MCF 10A (cell line): ENCODE measurements around the gene SCAANT1. TPM values are rescaled to one million over a fixed set of nuclear protein-coding genes. Genes with fewer than 3 reads are reported as not detected.

Source experiments
- BruUV-seq: library from RNA; stranded (reverse); fragments of 400-500 nt; replicated peaks from 2 replicates; lab custom pipeline; 2021; lab: Mats Ljungman, UMichigan
- CTCF ChIA-PET: fragments of 300-600 bp; sonication (Branson Sonifier 250); formaldehyde crosslinking; extraction: SDS; loops from one replicate; lab custom pipeline; 2021; ENCODE audit warnings: antibody characterized with exemption, inconsistent platforms; lab: Yijun Ruan, JAX
- POLR2A ChIA-PET: fragments of 300-600, 350-650 bp; sonication (Branson Sonifier 250); formaldehyde crosslinking; extraction: SDS; loops from one replicate; lab custom pipeline; 2020; ENCODE audit warnings: antibody characterized with exemption, inconsistent platforms; lab: Yijun Ruan, JAX
- DNase-seq: peaks from one replicate; pipeline ENCODE4 v3.0.0-alpha.2; 2018; ENCODE audit not compliant: unreplicated experiment
- H3K27ac Mint-ChIP-seq: one replicate; pipeline ENCODE4 v1.8.0; 2022; ENCODE audit warnings: mild to moderate bottlenecking, low read depth, mixed read lengths; ENCODE audit not compliant: unreplicated experiment
- H3K27me3 Mint-ChIP-seq: one replicate; pipeline ENCODE4 v1.8.0; 2022; ENCODE audit warnings: mixed read lengths; ENCODE audit not compliant: insufficient read depth, unreplicated experiment
- H3K36me3 Mint-ChIP-seq: one replicate; pipeline ENCODE4 v1.8.0; 2022; ENCODE audit warnings: mild to moderate bottlenecking, moderate library complexity, mixed read lengths; ENCODE audit not compliant: insufficient read depth, unreplicated experiment
- H3K4me1 Mint-ChIP-seq: one replicate; pipeline ENCODE4 v1.8.0; 2022; ENCODE audit warnings: mixed read lengths; ENCODE audit not compliant: insufficient read depth, unreplicated experiment
- H3K4me3 Mint-ChIP-seq: one replicate; pipeline ENCODE4 v1.8.0; 2022; ENCODE audit warnings: mild to moderate bottlenecking, moderate library complexity, mixed read lengths; ENCODE audit not compliant: unreplicated experiment
- H3K9me3 Mint-ChIP-seq: one replicate; pipeline ENCODE4 v1.8.0; 2022; ENCODE audit warnings: mixed read lengths; ENCODE audit not compliant: unreplicated experiment
- CTCF ChIP-seq: fragments of 200-600 bp; IDR thresholded peaks from one replicate; pipeline ENCODE4 v1.8.0; 2022; ENCODE audit warnings: antibody characterized with exemption, mild to moderate bottlenecking; ENCODE audit not compliant: unreplicated experiment
- intact Hi-C: fragments of 100-400 bp; cut with micrococcal nuclease; formaldehyde crosslinking; loops from 2 replicates; pipeline ENCODE4 v1.14.1; 2022
- total RNA-seq: library from RNA; stranded (reverse); gene quantifications from 2 replicates; pipeline ENCODE4 v1.2.3, GENCODE V29; 2022

The SCAANT1 gene
- total RNA-seq, 1 experiment from 2014 or later: not detected

- Mint-ChIP-seq H3K27ac (no peak overlapping the region), H3K36me3 (peaks cover 19% of the 10 kb centered on the region), H3K4me3 (no peak overlapping the region), H3K27me3 (no peaks in the 10 kb centered on the region), H3K4me1 (peaks cover 6% of the 10 kb centered on the region), H3K9me3 (no peaks in the 10 kb centered on the region)
- TF ChIP-seq CTCF: no peak
- intact Hi-C loops: no loop called here
- ChIA-PET POLR2A (interaction anchor here (1.1 kb wide), 1 partner anchor 17 kb away, joined by 3 read pairs; no protein-coding TSS in a partner anchor), CTCF (no interaction called here)
- no peak for DNase-seq
- no TSS peak for BruUV-seq
Measured at GRCh38 chr3:63896332-63897030, 15.7 kb downstream of the SCAANT1 start.

GRCh38 chr3:63895422-63896189, 16.6 kb downstream of the SCAANT1 start:
- H3K36me3 Mint-ChIP-seq: peaks cover 25% of the 10 kb centered on the region
- no peak for TF ChIP-seq CTCF
- H3K27me3 Mint-ChIP-seq: no peaks in the 10 kb centered on the region
- no peak overlapping the region for H3K4me3 Mint-ChIP-seq
- ChIA-PET POLR2A (interaction anchor here (1.1 to 1.6 kb wide), 2 partner anchors 12 to 18 kb away, joined by 3 read pairs; no protein-coding TSS in a partner anchor), CTCF (interaction anchor here (0.6 kb wide), 2 partner anchors 9 to 114 kb away, joined by 3 to 4 read pairs; no protein-coding TSS in a partner anchor)
- intact Hi-C loops: no loop called here
- BruUV-seq: no TSS peak
- H3K9me3 Mint-ChIP-seq: no peaks in the 10 kb centered on the region
- H3K27ac Mint-ChIP-seq: no peak overlapping the region
- no peak for DNase-seq
- peaks cover 6% of the 10 kb centered on the region for H3K4me1 Mint-ChIP-seq

- ChIA-PET CTCF (interaction anchor here (0.6 to 1.0 kb wide), 4 partner anchors 8 to 1335 kb away, joined by 3 to 4 read pairs (median 3); no protein-coding TSS in a partner anchor), POLR2A (no interaction called here)
- H3K4me1 Mint-ChIP-seq: peaks cover 6% of the 10 kb centered on the region
- H3K4me3 Mint-ChIP-seq: no peak overlapping the region
- H3K36me3 Mint-ChIP-seq: peaks cover 17% of the 10 kb centered on the region
- H3K27me3 Mint-ChIP-seq: no peaks in the 10 kb centered on the region
- no peaks in the 10 kb centered on the region for H3K9me3 Mint-ChIP-seq
- TF ChIP-seq CTCF: no peak
- BruUV-seq: no TSS peak
- no peak for DNase-seq
- intact Hi-C loops: no loop called here
- no peak overlapping the region for H3K27ac Mint-ChIP-seq
Measured at GRCh38 chr3:63892773-63893352, 19.3 kb downstream of the SCAANT1 start.

GRCh38 chr3:63891518-63891917, 20.7 kb downstream of the SCAANT1 start:
- no peak overlapping the region for H3K27ac Mint-ChIP-seq
- no peaks in the 10 kb centered on the region for H3K9me3 Mint-ChIP-seq
- no peak overlapping the region for H3K4me3 Mint-ChIP-seq
- CTCF ChIA-PET: interaction anchor here (0.6 kb wide), 1 partner anchor 570 kb away, joined by 3 read pairs; no protein-coding TSS in a partner anchor
- TF ChIP-seq CTCF: no peak
- POLR2A ChIA-PET: no interaction called here
- peaks cover 17% of the 10 kb centered on the region for H3K36me3 Mint-ChIP-seq
- peaks cover 6% of the 10 kb centered on the region for H3K4me1 Mint-ChIP-seq
- no TSS peak for BruUV-seq
- intact Hi-C loops: no loop called here
- H3K27me3 Mint-ChIP-seq: no peaks in the 10 kb centered on the region
- no peak for DNase-seq
